ENCODE results near the gene NOS1AP.

The NOS1AP gene

DNA sequence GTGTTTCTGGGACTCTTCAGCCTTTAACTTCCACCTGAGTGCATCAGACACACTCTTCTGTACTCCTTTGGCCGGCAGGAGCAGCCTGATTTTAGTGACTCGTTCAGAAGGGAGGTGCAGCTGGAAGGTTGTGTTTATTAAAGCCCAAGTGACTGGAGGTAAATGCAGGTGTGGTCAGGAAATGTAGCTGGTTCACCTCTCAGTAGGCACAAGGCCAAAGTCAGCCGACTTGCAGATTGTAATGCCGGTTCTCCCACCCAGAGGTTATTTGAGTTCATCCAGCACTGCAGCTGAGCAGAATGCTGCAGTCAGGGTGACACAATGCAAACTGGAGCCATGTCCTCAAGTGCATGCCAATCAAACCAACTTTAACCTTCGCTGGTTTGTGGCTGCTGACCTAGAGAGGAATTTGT lies 215.7 kb downstream of the NOS1AP start:
- Mint-ChIP-seq H3K27me3 (ENCODE audit: low read depth) (no peaks in the 10 kb centered on the region), H3K27ac (peak overlapping the region; percentile 39 to 57 (median 48)), H3K4me3 (no peak overlapping the region), H3K9me3 (no peaks in the 10 kb centered on the region), H3K4me1 (peaks cover 32% of the 10 kb centered on the region), H3K36me3 (ENCODE audit: low read depth) (no peaks in the 10 kb centered on the region)
- TF ChIP-seq, protein P1, sequence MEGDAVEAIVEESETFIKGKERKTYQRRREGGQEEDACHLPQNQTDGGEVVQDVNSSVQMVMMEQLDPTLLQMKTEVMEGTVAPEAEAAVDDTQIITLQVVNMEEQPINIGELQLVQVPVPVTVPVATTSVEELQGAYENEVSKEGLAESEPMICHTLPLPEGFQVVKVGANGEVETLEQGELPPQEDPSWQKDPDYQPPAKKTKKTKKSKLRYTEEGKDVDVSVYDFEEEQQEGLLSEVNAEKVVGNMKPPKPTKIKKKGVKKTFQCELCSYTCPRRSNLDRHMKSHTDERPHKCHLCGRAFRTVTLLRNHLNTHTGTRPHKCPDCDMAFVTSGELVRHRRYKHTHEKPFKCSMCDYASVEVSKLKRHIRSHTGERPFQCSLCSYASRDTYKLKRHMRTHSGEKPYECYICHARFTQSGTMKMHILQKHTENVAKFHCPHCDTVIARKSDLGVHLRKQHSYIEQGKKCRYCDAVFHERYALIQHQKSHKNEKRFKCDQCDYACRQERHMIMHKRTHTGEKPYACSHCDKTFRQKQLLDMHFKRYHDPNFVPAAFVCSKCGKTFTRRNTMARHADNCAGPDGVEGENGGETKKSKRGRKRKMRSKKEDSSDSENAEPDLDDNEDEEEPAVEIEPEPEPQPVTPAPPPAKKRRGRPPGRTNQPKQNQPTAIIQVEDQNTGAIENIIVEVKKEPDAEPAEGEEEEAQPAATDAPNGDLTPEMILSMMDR (IDR thresholded peaks at IDR 0.05; ENCODE audit: unreplicated experiment in 3 of 3): no peak

GRCh38 chr1:162291000-162291399 lies 221.5 kb downstream of the NOS1AP start:
- TF ChIP-seq, protein P1 (IDR thresholded peaks at IDR 0.05; ENCODE audit: unreplicated experiment in 3 of 3): no peak
- no peaks in the 10 kb centered on the region for H3K9me3 Mint-ChIP-seq
- H3K27me3 Mint-ChIP-seq (ENCODE audit: low read depth): no peaks in the 10 kb centered on the region
- H3K27ac Mint-ChIP-seq: no peak overlapping the region
- no peak overlapping the region for H3K4me3 Mint-ChIP-seq
- no peaks in the 10 kb centered on the region for H3K36me3 Mint-ChIP-seq (ENCODE audit: low read depth)
- peaks cover 24% of the 10 kb centered on the region for H3K4me1 Mint-ChIP-seq

GRCh38 chr1:162292422-162292849 lies 222.9 kb downstream of the NOS1AP start:
- Mint-ChIP-seq H3K4me1 (peaks cover 13% of the 10 kb centered on the region), H3K4me3 (no peak overlapping the region), H3K36me3 (ENCODE audit: low read depth) (no peaks in the 10 kb centered on the region), H3K9me3 (no peaks in the 10 kb centered on the region), H3K27me3 (ENCODE audit: low read depth) (peaks cover 3% of the 10 kb centered on the region), H3K27ac (peak overlapping the region; percentile 41 to 88 (median 86))
- TF ChIP-seq, protein P1 (IDR thresholded peaks at IDR 0.05; ENCODE audit: unreplicated experiment in 3 of 3): no peak

DNA sequence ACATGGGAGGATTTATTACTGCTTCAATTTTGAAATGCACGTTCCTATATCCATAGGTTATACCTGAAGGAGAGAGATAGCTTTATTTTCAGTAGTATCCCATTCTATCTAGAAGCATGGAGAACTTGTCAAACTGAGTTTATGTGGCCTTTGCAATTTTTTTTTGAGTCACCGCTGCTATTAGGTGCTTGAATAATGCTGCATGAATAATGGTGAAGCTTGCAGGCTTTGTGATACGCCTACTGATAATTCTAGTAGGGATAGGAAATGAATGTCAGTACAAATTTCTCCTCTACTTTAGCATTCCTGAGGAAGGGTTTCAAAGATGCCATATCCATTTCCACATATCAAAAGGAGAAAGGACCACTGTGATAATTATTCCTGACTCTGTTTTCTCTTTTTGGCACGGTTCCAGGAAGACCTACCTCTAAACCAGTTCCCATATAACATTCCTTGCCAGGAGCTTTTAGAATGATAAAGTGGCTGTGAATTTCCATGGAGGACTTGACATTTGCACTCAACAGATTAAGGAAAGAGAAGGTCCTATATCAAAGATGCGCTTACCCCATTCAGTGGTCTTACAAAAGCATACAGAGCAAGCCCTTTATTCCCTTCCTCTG lies 223.7 kb downstream of the NOS1AP start:
- Mint-ChIP-seq H3K36me3 (ENCODE audit: low read depth) (no peaks in the 10 kb centered on the region), H3K4me1 (peaks cover 13% of the 10 kb centered on the region), H3K9me3 (no peaks in the 10 kb centered on the region), H3K4me3 (no peak overlapping the region), H3K27ac (peak overlapping the region; percentile 41 to 88 (median 86)), H3K27me3 (ENCODE audit: low read depth) (peaks cover 3% of the 10 kb centered on the region)
- TF ChIP-seq, protein P1 (IDR thresholded peaks at IDR 0.05; ENCODE audit: unreplicated experiment in 3 of 3): no peak

GRCh38 chr1:162294015-162294414 lies 224.5 kb downstream of the NOS1AP start:
- Mint-ChIP-seq H3K9me3 (no peaks in the 10 kb centered on the region), H3K36me3 (ENCODE audit: low read depth) (no peaks in the 10 kb centered on the region), H3K4me1 (peaks cover 13% of the 10 kb centered on the region), H3K27ac (peak overlapping the region; percentile 8 to 86 (median 57)), H3K27me3 (ENCODE audit: low read depth) (peaks cover 3% of the 10 kb centered on the region), H3K4me3 (peak overlapping the region in 1 of 3 experiments; percentile 2)
- TF ChIP-seq, protein P1 (IDR thresholded peaks at IDR 0.05; ENCODE audit: unreplicated experiment in 3 of 3): no peak

- Mint-ChIP-seq H3K4me1 (peaks cover 13% of the 10 kb centered on the region), H3K27me3 (ENCODE audit: low read depth) (peaks cover 3% of the 10 kb centered on the region), H3K36me3 (ENCODE audit: low read depth) (no peaks in the 10 kb centered on the region), H3K4me3 (no peak overlapping the region), H3K27ac (no peak overlapping the region), H3K9me3 (no peaks in the 10 kb centered on the region)
- TF ChIP-seq, protein P1 (IDR thresholded peaks at IDR 0.05; ENCODE audit: unreplicated experiment in 3 of 3): no peak
Measured at GRCh38 chr1:162297208-162297607, 227.7 kb downstream of the NOS1AP start.

Data from nephron (organoid).